NB4 (cell line): ENCODE data around the gene TM4SF20.

Source experiments
- DNase-seq: peaks from one replicate; pipeline ENCODE4 v3.0.0; 2010; ENCODE audit warnings: low read depth
- H3K4me3 ChIP-seq: one replicate; pipeline ENCODE4 v1.5.1; 2011; ENCODE audit warnings: mild to moderate bottlenecking, low read depth, low read length, moderate library complexity
- MYC ChIP-seq: IDR thresholded peaks from 2 replicates; pipeline ENCODE4 v1.6.1; 2011; ENCODE audit warnings: low read depth, low read length
- POLR2A ChIP-seq: IDR thresholded peaks from 2 replicates; pipeline ENCODE4 v1.6.1; 2011; ENCODE audit warnings: mild to moderate bottlenecking; ENCODE audit not compliant: insufficient read length; ENCODE audit errors: extremely low read depth
- TF ChIP-seq, protein P1 (sequence below): IDR thresholded peaks from one replicate; pipeline ENCODE4 v1.5.1; 2012; ENCODE audit warnings: low read depth, low read length
- TF ChIP-seq, protein P2 (sequence below): IDR thresholded peaks from 2 replicates; pipeline ENCODE4 v1.6.1; 2011; ENCODE audit warnings: low read depth, low read length

Gene TM4SF20, protein sequence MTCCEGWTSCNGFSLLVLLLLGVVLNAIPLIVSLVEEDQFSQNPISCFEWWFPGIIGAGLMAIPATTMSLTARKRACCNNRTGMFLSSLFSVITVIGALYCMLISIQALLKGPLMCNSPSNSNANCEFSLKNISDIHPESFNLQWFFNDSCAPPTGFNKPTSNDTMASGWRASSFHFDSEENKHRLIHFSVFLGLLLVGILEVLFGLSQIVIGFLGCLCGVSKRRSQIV

DNA sequence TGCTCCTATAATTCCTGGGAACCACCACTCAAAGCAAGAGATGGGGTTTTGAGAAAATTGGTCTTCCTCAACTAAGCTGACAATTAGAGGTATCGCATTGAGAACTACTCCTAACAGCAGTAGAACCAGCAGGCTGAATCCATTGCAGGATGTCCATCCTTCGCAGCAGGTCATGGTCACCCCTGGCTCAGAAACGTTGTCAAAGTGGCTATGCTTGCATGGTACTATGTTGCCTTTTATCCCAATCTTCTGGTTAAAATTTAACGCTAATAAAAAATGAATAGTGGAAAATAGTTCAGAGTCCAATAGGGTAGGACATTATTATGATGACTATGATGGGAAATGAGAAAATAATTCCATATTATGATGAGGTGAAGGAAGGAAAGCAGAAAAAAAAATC lies at the start of gene TM4SF20:
TM4SF20 (minus strand) TSS at position 212 of the 400 bp plus-strand sequence; CDS start at position 174, 38 bp downstream.
- DNase-seq = no peak
- no peak within 1 kb of the TSS for H3K4me3 ChIP-seq
- TF ChIP-seq MYC = no peak
- no peak for TF ChIP-seq POLR2A
- TF ChIP-seq, protein P1, sequence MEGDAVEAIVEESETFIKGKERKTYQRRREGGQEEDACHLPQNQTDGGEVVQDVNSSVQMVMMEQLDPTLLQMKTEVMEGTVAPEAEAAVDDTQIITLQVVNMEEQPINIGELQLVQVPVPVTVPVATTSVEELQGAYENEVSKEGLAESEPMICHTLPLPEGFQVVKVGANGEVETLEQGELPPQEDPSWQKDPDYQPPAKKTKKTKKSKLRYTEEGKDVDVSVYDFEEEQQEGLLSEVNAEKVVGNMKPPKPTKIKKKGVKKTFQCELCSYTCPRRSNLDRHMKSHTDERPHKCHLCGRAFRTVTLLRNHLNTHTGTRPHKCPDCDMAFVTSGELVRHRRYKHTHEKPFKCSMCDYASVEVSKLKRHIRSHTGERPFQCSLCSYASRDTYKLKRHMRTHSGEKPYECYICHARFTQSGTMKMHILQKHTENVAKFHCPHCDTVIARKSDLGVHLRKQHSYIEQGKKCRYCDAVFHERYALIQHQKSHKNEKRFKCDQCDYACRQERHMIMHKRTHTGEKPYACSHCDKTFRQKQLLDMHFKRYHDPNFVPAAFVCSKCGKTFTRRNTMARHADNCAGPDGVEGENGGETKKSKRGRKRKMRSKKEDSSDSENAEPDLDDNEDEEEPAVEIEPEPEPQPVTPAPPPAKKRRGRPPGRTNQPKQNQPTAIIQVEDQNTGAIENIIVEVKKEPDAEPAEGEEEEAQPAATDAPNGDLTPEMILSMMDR = no peak
- TF ChIP-seq, protein P2, sequence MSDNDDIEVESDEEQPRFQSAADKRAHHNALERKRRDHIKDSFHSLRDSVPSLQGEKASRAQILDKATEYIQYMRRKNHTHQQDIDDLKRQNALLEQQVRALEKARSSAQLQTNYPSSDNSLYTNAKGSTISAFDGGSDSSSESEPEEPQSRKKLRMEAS = no peak

DNA sequence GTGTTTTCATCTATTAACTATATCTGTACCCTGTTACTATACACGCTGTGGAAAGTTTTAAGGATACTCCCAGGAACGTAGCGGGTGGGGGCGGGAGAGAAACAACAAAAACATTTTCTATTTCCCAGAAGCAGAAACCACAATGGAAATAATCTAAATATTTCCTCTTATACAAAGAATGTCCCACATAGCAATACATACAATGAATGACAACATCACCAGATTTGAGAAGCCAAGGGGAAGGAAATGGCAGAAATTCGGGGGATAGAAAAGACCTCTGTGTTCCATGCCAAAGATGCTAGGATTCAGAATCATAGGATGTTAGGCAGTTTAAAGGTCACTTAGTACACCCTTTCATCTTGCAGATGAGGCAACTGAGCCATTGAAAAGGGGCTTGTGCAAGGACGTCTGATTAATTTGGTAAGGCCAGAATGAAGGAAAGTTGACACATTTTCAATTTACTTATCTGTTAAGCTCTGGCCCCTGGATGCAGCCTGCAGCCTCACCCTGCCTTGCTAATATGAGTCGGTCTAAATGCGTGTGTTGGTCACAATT lies 49.7 kb upstream of the TM4SF20 start:
- H3K4me3 ChIP-seq = no peak overlapping the region
- DNase-seq = no peak
- TF ChIP-seq, protein P2 = no peak
- TF ChIP-seq MYC = no peak
- TF ChIP-seq, protein P1 = no peak
- no peak for TF ChIP-seq POLR2A

DNA sequence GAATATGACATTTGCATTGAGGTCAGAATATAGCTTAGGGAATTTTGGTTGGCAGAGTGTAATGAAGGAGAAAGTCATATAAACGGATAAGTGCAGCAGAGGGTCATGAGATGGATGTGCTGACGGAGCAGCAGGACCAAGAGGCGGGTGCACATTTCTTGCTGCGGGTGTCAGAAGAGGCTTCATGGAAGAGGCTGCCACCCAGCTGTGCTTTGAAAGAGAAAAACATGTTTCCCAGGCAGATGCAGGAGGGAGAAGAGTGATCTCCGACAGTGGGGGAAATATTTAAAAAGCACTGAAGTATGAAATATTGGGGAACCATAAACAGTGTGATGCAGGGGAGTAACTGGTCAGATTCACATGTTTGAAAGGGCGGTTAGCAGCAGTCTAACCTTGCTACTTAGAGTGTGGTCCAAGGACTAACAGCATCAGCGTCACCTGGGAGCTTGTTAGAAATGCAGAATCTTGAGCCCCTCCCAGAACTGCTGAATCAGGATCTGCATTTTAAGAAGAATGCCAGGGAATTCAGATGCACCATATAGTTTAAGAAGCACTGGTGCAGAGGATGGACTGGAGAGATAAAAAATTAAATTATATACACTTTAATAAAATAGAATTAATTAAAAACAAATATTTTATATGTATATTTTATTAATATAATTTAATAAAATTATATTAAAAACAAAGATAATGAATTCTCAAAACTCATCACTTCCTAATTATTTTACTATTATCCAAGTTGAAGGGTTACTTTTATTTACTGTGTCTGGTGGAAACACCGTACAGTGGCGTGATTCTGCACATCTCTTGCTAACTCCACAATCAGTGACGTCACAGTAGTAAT lies 44.8 kb upstream of the TM4SF20 start:
- TF ChIP-seq MYC (no peak), POLR2A (no peak)
- TF ChIP-seq, protein P2 = no peak
- TF ChIP-seq, protein P1 = no peak
- no peak for DNase-seq
- no peak overlapping the region for H3K4me3 ChIP-seq

DNA sequence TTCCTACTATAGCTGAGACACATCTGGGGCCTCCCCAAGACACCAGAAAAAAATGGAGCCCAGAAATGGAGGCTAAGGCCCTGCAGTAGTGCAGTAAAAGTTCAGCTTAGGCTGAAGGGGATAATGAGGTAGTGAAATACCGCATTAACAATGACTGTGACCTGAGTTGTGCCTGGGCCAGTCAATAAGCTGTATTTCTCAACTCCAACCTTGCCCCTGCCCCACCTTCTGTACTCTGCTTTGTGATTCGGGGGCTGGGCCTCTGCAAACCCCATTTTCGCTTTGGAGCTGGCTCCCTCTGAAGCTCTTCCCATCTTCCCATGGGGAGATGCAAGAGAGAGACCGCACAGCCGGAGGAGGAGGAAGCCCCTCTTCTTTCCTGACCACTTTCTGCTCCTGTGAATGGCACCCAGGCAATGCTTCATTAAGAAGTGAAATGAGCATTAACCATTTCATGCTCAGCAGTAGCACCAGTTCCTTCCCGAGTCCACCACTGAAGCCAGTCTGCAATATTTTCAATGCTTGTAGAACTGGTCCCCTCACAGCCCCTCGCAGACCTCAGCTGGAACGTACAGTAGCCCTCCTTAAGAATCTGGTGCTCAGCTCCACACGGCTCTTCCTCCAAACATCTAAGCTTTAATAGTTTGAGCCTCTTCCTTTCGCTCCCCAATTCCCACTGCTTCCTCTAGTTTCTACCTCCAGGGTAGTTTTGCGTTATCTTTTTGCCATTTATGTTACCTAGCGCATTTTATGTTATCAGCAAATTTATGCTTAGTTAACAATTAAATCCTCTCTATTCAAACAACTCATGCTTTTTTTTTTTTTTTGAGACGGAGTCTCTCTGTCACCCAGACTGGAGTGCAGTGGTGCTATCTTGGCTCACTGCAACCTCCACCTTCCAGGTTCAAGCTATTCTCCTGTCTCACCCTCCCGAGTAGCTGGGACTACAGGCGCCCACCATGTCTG lies 41.3 kb upstream of the TM4SF20 start:
- DNase-seq = no peak
- H3K4me3 ChIP-seq = no peak overlapping the region
- TF ChIP-seq, protein P2 = no peak
- no peak for TF ChIP-seq MYC
- no peak for TF ChIP-seq POLR2A
- TF ChIP-seq, protein P1 = no peak

DNA sequence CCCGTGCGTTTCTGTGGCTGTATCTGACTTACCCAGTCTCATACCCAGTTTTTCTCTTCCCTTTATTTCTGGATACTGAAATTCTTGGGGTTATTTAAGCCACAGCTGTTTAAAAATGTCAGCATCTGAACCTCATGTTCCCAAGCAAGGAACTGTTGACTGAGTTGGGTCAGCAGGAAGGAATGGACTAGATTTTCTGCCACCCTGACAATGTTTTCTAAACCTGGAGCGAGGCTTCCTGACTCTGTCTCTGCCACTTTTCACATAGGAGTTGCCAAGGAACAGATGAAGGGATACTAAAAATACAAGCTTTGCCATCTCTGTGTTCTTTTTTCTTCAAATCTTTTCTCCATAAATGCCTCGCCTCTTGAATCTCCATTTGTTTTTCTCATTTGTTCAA lies 37.6 kb upstream of the TM4SF20 start:
- H3K4me3 ChIP-seq = no peak overlapping the region
- TF ChIP-seq, protein P2 = no peak
- TF ChIP-seq POLR2A (no peak), MYC (no peak)
- TF ChIP-seq, protein P1 = no peak
- no peak for DNase-seq
